Neural progenitor cell (in vitro differentiated cells): Measurements from ENCODE around the gene ALDH2. TPM values are rescaled to one million over a fixed set of nuclear protein-coding genes. Genes with fewer than 3 reads are reported as not detected.
"Not testable (repeated sequence)": the region's sequence is repeated elsewhere in the genome, so short reads cannot be mapped to it uniquely, and the experiment has no call there.

Experiments used
- DNase-seq: peaks from one replicate; pipeline ENCODE4 v3.0.0-alpha.2; 2016; ENCODE audit warnings: low spot score
- H2AFZ ChIP-seq: fragments of 200-600 bp; sonication (generic); replicated peaks from 2 replicates; pipeline ENCODE4 v1.6.1; 2016; ENCODE audit warnings: antibody characterized with exemption
- H3F3A ChIP-seq: fragments of 200-600 bp; sonication (generic); 2 replicates; pipeline ENCODE4 v1.6.1; 2016; ENCODE audit warnings: antibody characterized with exemption, low read depth
- H3K27ac ChIP-seq: fragments of 200-600 bp; sonication (generic); 2 replicates; pipeline ENCODE4 v1.5.1; 2016; ENCODE audit warnings: mild to moderate bottlenecking
- H3K27me3 ChIP-seq: fragments of 200-600 bp; sonication (generic); 2 replicates; pipeline ENCODE4 v1.6.1; 2016; ENCODE audit warnings: mild to moderate bottlenecking, moderate library complexity
- H3K36me3 ChIP-seq: fragments of 200-600 bp; sonication (generic); 2 replicates; pipeline ENCODE4 v1.5.1; 2016
- H3K4me1 ChIP-seq: fragments of 200-600 bp; sonication (generic); 2 replicates; pipeline ENCODE4 v1.6.1; 2016; ENCODE audit warnings: mixed run types
- H3K4me2 ChIP-seq: fragments of 200-600 bp; sonication (generic); 2 replicates; pipeline ENCODE4 v1.6.1; 2016
- H3K4me3 ChIP-seq: fragments of 200-600 bp; sonication (generic); 2 replicates; pipeline ENCODE4 v1.5.1; 2016
- H3K79me2 ChIP-seq: fragments of 200-600 bp; sonication (generic); 2 replicates; pipeline ENCODE4 v1.6.1; 2016; ENCODE audit warnings: low read depth
- H3K9ac ChIP-seq: fragments of 200-600 bp; sonication (generic); 2 replicates; pipeline ENCODE4 v1.6.1; 2016
- H3K9me3 ChIP-seq: fragments of 200-600 bp; sonication (generic); 2 replicates; pipeline ENCODE4 v1.5.1; 2016; ENCODE audit warnings: low read depth
- H4K20me1 ChIP-seq: fragments of 200-600 bp; sonication (generic); 2 replicates; pipeline ENCODE4 v1.6.1; 2016; ENCODE audit warnings: low read depth
- H3K27ac Mint-ChIP-seq: 3 replicates; pipeline ENCODE4 v1.8.0; 2021; ENCODE audit warnings: mixed read lengths
- H3K27me3 Mint-ChIP-seq: 2 replicates; pipeline ENCODE4 v1.8.0; 2022; ENCODE audit warnings: low read depth, mild to moderate bottlenecking, inconsistent platforms, moderate library complexity, mixed read lengths; ENCODE audit not compliant: insufficient read depth
- H3K36me3 Mint-ChIP-seq: 3 replicates; pipeline ENCODE4 v1.8.0; 2021; ENCODE audit warnings: mixed read lengths
- H3K4me1 Mint-ChIP-seq: 3 replicates; pipeline ENCODE4 v1.8.0; 2021; ENCODE audit warnings: mixed read lengths
- H3K4me3 Mint-ChIP-seq: 3 replicates; pipeline ENCODE4 v1.8.0; 2021; ENCODE audit warnings: mild to moderate bottlenecking, moderate library complexity, mixed read lengths
- H3K9me3 Mint-ChIP-seq: 3 replicates; pipeline ENCODE4 v1.8.0; 2020; ENCODE audit warnings: mixed read lengths
- EZH2 ChIP-seq: fragments of 200-600 bp; sonication (generic); IDR thresholded peaks from 2 replicates; pipeline ENCODE4 v1.6.1; 2017; ENCODE audit warnings: antibody characterized with exemption, mild to moderate bottlenecking, moderate library complexity
- EZH2phosphoT487 ChIP-seq: fragments of 200-600 bp; sonication (generic); IDR thresholded peaks from 2 replicates; pipeline ENCODE4 v1.6.1; 2017; ENCODE audit warnings: antibody characterized with exemption
- total RNA-seq: library from RNA; depleted of rRNA; stranded (reverse); fragments of >200 nt; gene quantifications from 2 replicates; pipeline ENCODE4 v1.2.3, GENCODE V29; 2015; ENCODE audit warnings: low replicate concordance
- TF ChIP-seq, protein P1 (sequence below): fragments of 200-600 bp; sonication (generic); IDR thresholded peaks from 2 replicates; pipeline ENCODE4 v1.5.1; 2017; ENCODE audit warnings: antibody characterized with exemption, mild to moderate bottlenecking

Gene ALDH2
- total RNA-seq, 1 donor from 2014 or later = 60.0 TPM

GRCh38 chr12:111733340-111733915, 33.3 kb upstream of the ALDH2 start:
- Mint-ChIP-seq H3K27me3 (peaks cover 1% of the 10 kb centered on the region), H3K4me1 (no peaks in the 10 kb centered on the region), H3K27ac (no peak overlapping the region), H3K9me3 (no peaks in the 10 kb centered on the region), H3K36me3 (peaks cover 21% of the 10 kb centered on the region), H3K4me3 (no peak overlapping the region)
- TF ChIP-seq EZH2phosphoT487 (no peak), EZH2 (no peak)
- TF ChIP-seq, protein P1, sequence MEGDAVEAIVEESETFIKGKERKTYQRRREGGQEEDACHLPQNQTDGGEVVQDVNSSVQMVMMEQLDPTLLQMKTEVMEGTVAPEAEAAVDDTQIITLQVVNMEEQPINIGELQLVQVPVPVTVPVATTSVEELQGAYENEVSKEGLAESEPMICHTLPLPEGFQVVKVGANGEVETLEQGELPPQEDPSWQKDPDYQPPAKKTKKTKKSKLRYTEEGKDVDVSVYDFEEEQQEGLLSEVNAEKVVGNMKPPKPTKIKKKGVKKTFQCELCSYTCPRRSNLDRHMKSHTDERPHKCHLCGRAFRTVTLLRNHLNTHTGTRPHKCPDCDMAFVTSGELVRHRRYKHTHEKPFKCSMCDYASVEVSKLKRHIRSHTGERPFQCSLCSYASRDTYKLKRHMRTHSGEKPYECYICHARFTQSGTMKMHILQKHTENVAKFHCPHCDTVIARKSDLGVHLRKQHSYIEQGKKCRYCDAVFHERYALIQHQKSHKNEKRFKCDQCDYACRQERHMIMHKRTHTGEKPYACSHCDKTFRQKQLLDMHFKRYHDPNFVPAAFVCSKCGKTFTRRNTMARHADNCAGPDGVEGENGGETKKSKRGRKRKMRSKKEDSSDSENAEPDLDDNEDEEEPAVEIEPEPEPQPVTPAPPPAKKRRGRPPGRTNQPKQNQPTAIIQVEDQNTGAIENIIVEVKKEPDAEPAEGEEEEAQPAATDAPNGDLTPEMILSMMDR = no peak
- H3K4me2 ChIP-seq = no peak overlapping the region
- no peaks in the 10 kb centered on the region for H3F3A ChIP-seq
- H3K36me3 ChIP-seq = no peaks in the 10 kb centered on the region
- no peak for DNase-seq
- H3K4me3 ChIP-seq = no peak overlapping the region
- H3K9ac ChIP-seq = peak overlapping the region; percentile 8
- H3K4me1 ChIP-seq = no peaks in the 10 kb centered on the region
- no peak overlapping the region for H3K27ac ChIP-seq
- H3K9me3 ChIP-seq = no peaks in the 10 kb centered on the region
- H3K27me3 ChIP-seq = no peaks in the 10 kb centered on the region
- no peaks in the 10 kb centered on the region for H3K79me2 ChIP-seq
- no peaks in the 10 kb centered on the region for H4K20me1 ChIP-seq
- no peak overlapping the region for H2AFZ ChIP-seq

GRCh38 chr12:111739524-111739923, 27.2 kb upstream of the ALDH2 start:
- H3K27ac Mint-ChIP-seq, H3K27me3 Mint-ChIP-seq, H3K9me3 Mint-ChIP-seq, H3K4me3 Mint-ChIP-seq, H3K4me3 ChIP-seq, H3K79me2 ChIP-seq, H3K9ac ChIP-seq, H3K4me1 Mint-ChIP-seq, H3K4me1 ChIP-seq, H3K27me3 ChIP-seq, H2AFZ ChIP-seq, DNase-seq, H3F3A ChIP-seq, H3K36me3 ChIP-seq, H3K4me2 ChIP-seq, H3K27ac ChIP-seq, H4K20me1 ChIP-seq, H3K9me3 ChIP-seq: not testable (repeated sequence)
- peaks cover 16% of the 10 kb centered on the region for H3K36me3 Mint-ChIP-seq

GRCh38 chr12:111741235-111741812, 25.4 kb upstream of the ALDH2 start:
- Histone ChIP-seq H3F3A (no peaks in the 10 kb centered on the region), H3K9me3 (no peaks in the 10 kb centered on the region), H3K27me3 (no peaks in the 10 kb centered on the region), H3K4me1 (no peaks in the 10 kb centered on the region), H2AFZ (no peak overlapping the region), H3K4me2 (no peak overlapping the region), H3K79me2 (no peaks in the 10 kb centered on the region), H3K9ac (no peak overlapping the region), H4K20me1 (no peaks in the 10 kb centered on the region), H3K27ac (no peak overlapping the region), H3K4me3 (no peak overlapping the region), H3K36me3 (no peaks in the 10 kb centered on the region)
- H3K27me3 Mint-ChIP-seq = peaks cover 2% of the 10 kb centered on the region
- H3K9me3 Mint-ChIP-seq = no peaks in the 10 kb centered on the region
- DNase-seq = no peak
- no peak overlapping the region for H3K27ac Mint-ChIP-seq
- H3K36me3 Mint-ChIP-seq = peaks cover 24% of the 10 kb centered on the region
- no peak overlapping the region for H3K4me3 Mint-ChIP-seq
- no peaks in the 10 kb centered on the region for H3K4me1 Mint-ChIP-seq
- TF ChIP-seq EZH2 (no peak), EZH2phosphoT487 (no peak)
- TF ChIP-seq, protein P1 = no peak

DNA sequence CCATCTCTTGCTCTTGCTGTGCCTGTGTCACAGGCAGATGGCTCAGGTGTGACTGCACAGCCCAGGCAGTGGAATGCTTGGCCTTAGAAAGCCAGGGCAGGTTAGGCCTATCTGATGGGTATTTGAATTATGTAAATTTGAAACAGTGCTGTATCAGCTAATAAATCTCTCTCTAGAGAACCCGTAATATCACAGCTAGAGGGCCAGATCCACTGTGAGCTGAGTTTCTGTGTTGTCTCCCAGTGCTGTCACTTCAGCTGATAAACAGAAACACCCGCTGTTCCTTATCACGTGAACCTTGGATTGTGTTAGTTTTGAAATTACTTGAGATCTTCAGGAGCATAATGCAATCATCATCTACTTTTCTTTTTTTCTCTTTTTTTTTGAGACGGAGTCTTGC, 21.5 kb upstream of the ALDH2 start:
- Mint-ChIP-seq H3K27me3 (no peaks in the 10 kb centered on the region), H3K9me3 (no peaks in the 10 kb centered on the region), H3K36me3 (peaks cover 21% of the 10 kb centered on the region), H3K27ac (no peak overlapping the region), H3K4me3 (no peak overlapping the region), H3K4me1 (no peaks in the 10 kb centered on the region)
- no peak overlapping the region for H2AFZ ChIP-seq
- H3F3A ChIP-seq = no peaks in the 10 kb centered on the region
- no peaks in the 10 kb centered on the region for H3K36me3 ChIP-seq
- no peaks in the 10 kb centered on the region for H3K79me2 ChIP-seq
- H3K27me3 ChIP-seq = no peaks in the 10 kb centered on the region
- no peaks in the 10 kb centered on the region for H3K4me1 ChIP-seq
- no peak overlapping the region for H3K9ac ChIP-seq
- TF ChIP-seq EZH2phosphoT487 (no peak), EZH2 (no peak)
- TF ChIP-seq, protein P1 = no peak
- no peak overlapping the region for H3K4me3 ChIP-seq
- no peak for DNase-seq
- H3K9me3 ChIP-seq = no peaks in the 10 kb centered on the region
- no peaks in the 10 kb centered on the region for H4K20me1 ChIP-seq
- H3K4me2 ChIP-seq = no peak overlapping the region
- no peak overlapping the region for H3K27ac ChIP-seq
